Neural cell (in vitro differentiated cells): ENCODE measurements around the gene OTULINL. TPM values are rescaled to one million over a fixed set of nuclear protein-coding genes. Genes with fewer than 3 reads are reported as not detected.

Experiments
- H2AFZ ChIP-seq: fragments of 200-600, 300-800 bp; sonication (generic), shearing (Covaris generic); 2 replicates; pipeline ENCODE4 v1.6.0; 2014; ENCODE audit warnings: low read depth, mild to moderate bottlenecking, antibody characterized with exemption, low read length, moderate library complexity
- H3F3A ChIP-seq: fragments of 200-600 bp; shearing (Covaris generic); 2 replicates; pipeline ENCODE4 v1.6.1; 2016; ENCODE audit warnings: mild to moderate bottlenecking, moderate library complexity, mixed read lengths, antibody characterized with exemption, low read length; ENCODE audit not compliant: insufficient read depth, poor library complexity, severe bottlenecking
- H3K27ac ChIP-seq: fragments of 200-600, 300-800 bp; sonication (generic), shearing (Covaris generic); 2 replicates; pipeline ENCODE4 v1.5.1; 2014; ENCODE audit warnings: mild to moderate bottlenecking, low read length, moderate library complexity
- H3K27me3 ChIP-seq: fragments of 300-800, 200-600 bp; sonication (generic), shearing (Covaris generic); 2 replicates; pipeline ENCODE4 v1.6.0; 2014; ENCODE audit warnings: mild to moderate bottlenecking, low read depth, low read length, moderate library complexity; ENCODE audit not compliant: insufficient read depth
- H3K36me3 ChIP-seq: fragments of 300-800, 200-600 bp; sonication (generic), shearing (Covaris generic); 2 replicates; pipeline ENCODE4 v1.5.1; 2014; ENCODE audit warnings: mild to moderate bottlenecking, antibody characterized with exemption, low read length, moderate library complexity; ENCODE audit not compliant: insufficient read depth
- H3K4me2 ChIP-seq: fragments of 300-800, 200-600 bp; sonication (generic), shearing (Covaris generic); 2 replicates; pipeline ENCODE4 v1.6.0; 2014; ENCODE audit warnings: mild to moderate bottlenecking, low read length
- H3K4me3 ChIP-seq: fragments of 300-800, 200-600 bp; sonication (generic), shearing (Covaris generic); 2 replicates; pipeline ENCODE4 v1.5.1; 2014; ENCODE audit warnings: mild to moderate bottlenecking, low read length, moderate library complexity
- H3K79me2 ChIP-seq: fragments of 200-600 bp; shearing (Covaris generic); replicated peaks from 2 replicates; pipeline ENCODE4 v1.6.0; 2014; ENCODE audit warnings: mild to moderate bottlenecking, low read length, moderate library complexity; ENCODE audit not compliant: insufficient read depth
- H3K9ac ChIP-seq: fragments of 300-800, 200-600 bp; sonication (generic), shearing (Covaris generic); 2 replicates; pipeline ENCODE4 v1.6.1; 2016; ENCODE audit warnings: mild to moderate bottlenecking, low read length, mixed read lengths
- H3K9me2 ChIP-seq: fragments of 200-600 bp; shearing (Covaris generic); 2 replicates; pipeline ENCODE4 v1.6.1; 2016; ENCODE audit warnings: mild to moderate bottlenecking, low read length, mixed read lengths; ENCODE audit not compliant: insufficient read depth
- H3K9me3 ChIP-seq: fragments of 200-600, 300-800 bp; sonication (generic), shearing (Covaris generic); 2 replicates; pipeline ENCODE4 v1.6.1; 2016; ENCODE audit warnings: mild to moderate bottlenecking, mixed run types, low read length, moderate library complexity, mixed read lengths
- H4K20me1 ChIP-seq: fragments of 200-600 bp; shearing (Covaris generic); 2 replicates; pipeline ENCODE4 v1.6.1; 2016; ENCODE audit warnings: mild to moderate bottlenecking, mixed run types; ENCODE audit not compliant: insufficient read depth
- EP300 ChIP-seq: fragments of 450-650 bp; conservative IDR thresholded peaks from 2 replicates; pipeline ENCODE4 v1.6.1; 2014; ENCODE audit warnings: antibody characterized with exemption, mild to moderate bottlenecking, moderate library complexity; ENCODE audit not compliant: poor library complexity, severe bottlenecking
- EZH2 ChIP-seq: fragments of 200-600, 300-800 bp; shearing (Covaris generic), sonication (generic); IDR thresholded peaks from 2 replicates; pipeline ENCODE4 v1.6.1; 2014; ENCODE audit warnings: antibody characterized with exemption, low read length, borderline replicate concordance, mild to moderate bottlenecking; ENCODE audit not compliant: insufficient read depth, poor library complexity, severe bottlenecking
- MXI1 ChIP-seq: fragments of 450-650 bp; conservative IDR thresholded peaks from 2 replicates; pipeline ENCODE4 v1.6.1; 2014; ENCODE audit warnings: antibody characterized with exemption, mild to moderate bottlenecking; ENCODE audit not compliant: poor library complexity, severe bottlenecking
- POLR2AphosphoS5 ChIP-seq: IDR thresholded peaks from 2 replicates; pipeline ENCODE4 v1.6.1; 2012
- RAD21 ChIP-seq: fragments of 450-650 bp; conservative IDR thresholded peaks from 2 replicates; pipeline ENCODE4 v1.6.1; 2014; ENCODE audit warnings: antibody characterized with exemption, mild to moderate bottlenecking, moderate library complexity
- SMC3 ChIP-seq: fragments of 450-650 bp; conservative IDR thresholded peaks from 2 replicates; pipeline ENCODE4 v1.6.1; 2014; ENCODE audit warnings: antibody characterized with exemption, mild to moderate bottlenecking, moderate library complexity; ENCODE audit not compliant: poor library complexity
- TAF1 ChIP-seq: IDR thresholded peaks from 2 replicates; pipeline ENCODE4 v1.6.1; 2012; ENCODE audit warnings: low read depth
- polyA plus RNA-seq: library from polyadenylated mRNA; depleted of rRNA; stranded (reverse); fragments of >200 nt; gene quantifications from 2 replicates; pipeline ENCODE4 v1.2.3, GENCODE V29; 2014
- TF ChIP-seq, protein P1 (sequence below): fragments of 450-650 bp; IDR thresholded peaks from 2 replicates; pipeline ENCODE4 v1.5.1; 2014; ENCODE audit warnings: antibody characterized with exemption, mild to moderate bottlenecking, moderate library complexity; ENCODE audit not compliant: poor library complexity, severe bottlenecking
- TF ChIP-seq, protein P2 (sequence below): IDR thresholded peaks from 2 replicates; pipeline ENCODE4 v1.6.1; 2012; ENCODE audit warnings: borderline replicate concordance

OTULINL gene
- polyA plus RNA-seq, 1 donor from 2014 or later, result 7.2 TPM

DNA sequence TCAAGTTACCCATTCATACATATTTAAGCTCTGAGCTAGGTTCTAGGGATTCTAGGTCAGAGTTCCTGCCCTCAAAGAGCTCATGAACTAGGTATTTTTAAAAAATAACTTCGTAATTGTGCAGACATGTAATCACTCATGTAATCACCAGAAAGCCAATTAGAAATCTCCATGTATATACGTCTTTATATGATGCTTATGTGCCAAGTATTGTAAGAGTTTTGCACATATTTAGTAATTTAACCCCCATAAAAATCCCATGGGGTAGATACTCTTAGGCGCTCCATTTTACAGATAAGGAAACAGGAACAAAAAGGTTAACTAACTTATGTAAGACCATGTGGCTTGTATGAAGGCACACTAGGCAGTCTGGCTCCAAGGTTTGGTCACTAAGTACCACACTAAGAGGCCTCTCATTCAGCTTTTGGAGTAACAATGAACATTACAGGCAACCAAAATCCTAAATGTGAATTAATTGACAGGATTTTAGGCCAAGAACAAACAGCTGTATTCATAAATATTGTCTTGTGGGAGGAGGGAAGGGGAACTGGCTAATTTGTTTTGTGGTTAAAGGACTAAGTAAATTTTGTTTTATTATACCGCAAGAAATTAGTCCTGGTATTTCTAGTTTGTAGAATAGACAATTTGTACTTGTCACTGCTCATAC, 1.7 kb upstream of the OTULINL start:
- Histone ChIP-seq H4K20me1 (no peaks in the 10 kb centered on the region), H3K9me2 (no peaks in the 10 kb centered on the region), H3K4me3 (no peak overlapping the region), H3K27me3 (peaks cover 10% of the 10 kb centered on the region), H3K27ac (no peak overlapping the region), H3K9ac (no peak overlapping the region), H3K4me2 (no peak overlapping the region), H3K36me3 (no peaks in the 10 kb centered on the region), H2AFZ (no peak overlapping the region), H3K79me2 (no peaks in the 10 kb centered on the region), H3F3A (no peaks in the 10 kb centered on the region), H3K9me3 (no peaks in the 10 kb centered on the region)
- TF ChIP-seq EP300, result no peak
- no peak for TF ChIP-seq MXI1
- no peak for TF ChIP-seq TAF1
- TF ChIP-seq, protein P1, sequence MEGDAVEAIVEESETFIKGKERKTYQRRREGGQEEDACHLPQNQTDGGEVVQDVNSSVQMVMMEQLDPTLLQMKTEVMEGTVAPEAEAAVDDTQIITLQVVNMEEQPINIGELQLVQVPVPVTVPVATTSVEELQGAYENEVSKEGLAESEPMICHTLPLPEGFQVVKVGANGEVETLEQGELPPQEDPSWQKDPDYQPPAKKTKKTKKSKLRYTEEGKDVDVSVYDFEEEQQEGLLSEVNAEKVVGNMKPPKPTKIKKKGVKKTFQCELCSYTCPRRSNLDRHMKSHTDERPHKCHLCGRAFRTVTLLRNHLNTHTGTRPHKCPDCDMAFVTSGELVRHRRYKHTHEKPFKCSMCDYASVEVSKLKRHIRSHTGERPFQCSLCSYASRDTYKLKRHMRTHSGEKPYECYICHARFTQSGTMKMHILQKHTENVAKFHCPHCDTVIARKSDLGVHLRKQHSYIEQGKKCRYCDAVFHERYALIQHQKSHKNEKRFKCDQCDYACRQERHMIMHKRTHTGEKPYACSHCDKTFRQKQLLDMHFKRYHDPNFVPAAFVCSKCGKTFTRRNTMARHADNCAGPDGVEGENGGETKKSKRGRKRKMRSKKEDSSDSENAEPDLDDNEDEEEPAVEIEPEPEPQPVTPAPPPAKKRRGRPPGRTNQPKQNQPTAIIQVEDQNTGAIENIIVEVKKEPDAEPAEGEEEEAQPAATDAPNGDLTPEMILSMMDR, result no peak
- no peak for TF ChIP-seq EZH2
- TF ChIP-seq, protein P2, sequence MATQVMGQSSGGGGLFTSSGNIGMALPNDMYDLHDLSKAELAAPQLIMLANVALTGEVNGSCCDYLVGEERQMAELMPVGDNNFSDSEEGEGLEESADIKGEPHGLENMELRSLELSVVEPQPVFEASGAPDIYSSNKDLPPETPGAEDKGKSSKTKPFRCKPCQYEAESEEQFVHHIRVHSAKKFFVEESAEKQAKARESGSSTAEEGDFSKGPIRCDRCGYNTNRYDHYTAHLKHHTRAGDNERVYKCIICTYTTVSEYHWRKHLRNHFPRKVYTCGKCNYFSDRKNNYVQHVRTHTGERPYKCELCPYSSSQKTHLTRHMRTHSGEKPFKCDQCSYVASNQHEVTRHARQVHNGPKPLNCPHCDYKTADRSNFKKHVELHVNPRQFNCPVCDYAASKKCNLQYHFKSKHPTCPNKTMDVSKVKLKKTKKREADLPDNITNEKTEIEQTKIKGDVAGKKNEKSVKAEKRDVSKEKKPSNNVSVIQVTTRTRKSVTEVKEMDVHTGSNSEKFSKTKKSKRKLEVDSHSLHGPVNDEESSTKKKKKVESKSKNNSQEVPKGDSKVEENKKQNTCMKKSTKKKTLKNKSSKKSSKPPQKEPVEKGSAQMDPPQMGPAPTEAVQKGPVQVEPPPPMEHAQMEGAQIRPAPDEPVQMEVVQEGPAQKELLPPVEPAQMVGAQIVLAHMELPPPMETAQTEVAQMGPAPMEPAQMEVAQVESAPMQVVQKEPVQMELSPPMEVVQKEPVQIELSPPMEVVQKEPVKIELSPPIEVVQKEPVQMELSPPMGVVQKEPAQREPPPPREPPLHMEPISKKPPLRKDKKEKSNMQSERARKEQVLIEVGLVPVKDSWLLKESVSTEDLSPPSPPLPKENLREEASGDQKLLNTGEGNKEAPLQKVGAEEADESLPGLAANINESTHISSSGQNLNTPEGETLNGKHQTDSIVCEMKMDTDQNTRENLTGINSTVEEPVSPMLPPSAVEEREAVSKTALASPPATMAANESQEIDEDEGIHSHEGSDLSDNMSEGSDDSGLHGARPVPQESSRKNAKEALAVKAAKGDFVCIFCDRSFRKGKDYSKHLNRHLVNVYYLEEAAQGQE, result no peak
- TF ChIP-seq POLR2AphosphoS5, result no peak
- TF ChIP-seq RAD21, result no peak
- no peak for TF ChIP-seq SMC3

DNA sequence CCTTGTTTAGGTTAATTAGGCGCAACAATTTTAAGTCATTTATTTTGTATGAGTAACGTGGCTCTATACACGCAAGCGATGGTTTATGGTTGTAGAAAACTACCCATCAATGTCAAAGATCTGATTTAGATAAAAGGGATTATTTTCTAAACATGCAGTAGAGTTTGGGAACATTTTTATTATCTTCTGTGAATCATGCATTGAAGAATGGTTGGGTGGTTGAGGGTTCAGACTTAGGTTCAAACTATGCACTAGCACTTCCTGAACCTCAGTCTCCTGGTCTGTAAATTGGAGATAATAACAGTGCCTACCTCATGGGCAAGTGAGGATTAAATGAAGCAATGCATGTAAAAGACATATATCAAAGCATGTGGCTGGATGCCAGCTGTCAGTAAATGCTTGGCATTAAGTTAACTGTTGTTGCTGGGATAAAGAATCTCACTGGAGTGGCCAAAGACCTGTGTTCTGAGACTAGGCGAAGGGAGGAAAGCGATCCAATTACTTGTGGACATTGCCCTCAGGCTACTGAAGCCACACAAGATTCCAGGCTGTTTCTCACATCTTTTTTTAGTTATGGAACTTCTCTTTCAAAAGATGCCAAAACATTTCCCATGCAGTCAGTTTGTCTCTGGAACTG, 1.1 kb upstream of the OTULINL start:
- no peak overlapping the region for H3K27ac ChIP-seq
- peaks cover 10% of the 10 kb centered on the region for H3K27me3 ChIP-seq
- no peaks in the 10 kb centered on the region for H3K9me3 ChIP-seq
- TF ChIP-seq RAD21, result no peak
- TF ChIP-seq, protein P2, result no peak
- TF ChIP-seq POLR2AphosphoS5, result no peak
- no peak for TF ChIP-seq TAF1
- no peak for TF ChIP-seq EP300
- no peak for TF ChIP-seq MXI1
- TF ChIP-seq, protein P1, result no peak
- no peak for TF ChIP-seq SMC3
- no peak for TF ChIP-seq EZH2
- H3K9me2 ChIP-seq, result no peaks in the 10 kb centered on the region
- no peak overlapping the region for H2AFZ ChIP-seq
- no peaks in the 10 kb centered on the region for H3F3A ChIP-seq
- H3K79me2 ChIP-seq, result no peaks in the 10 kb centered on the region
- H3K9ac ChIP-seq, result no peak overlapping the region
- H3K36me3 ChIP-seq, result no peaks in the 10 kb centered on the region
- no peak overlapping the region for H3K4me3 ChIP-seq
- no peaks in the 10 kb centered on the region for H4K20me1 ChIP-seq
- no peak overlapping the region for H3K4me2 ChIP-seq
